Esophagus squamous epithelium (tissue), 4 donors: ENCODE data around the gene LAMB3.

Experiments used
- POLR2A ChIP-seq, 4 donors: fragments of 450-650 bp; IDR thresholded peaks; one replicate each; pipeline ENCODE4 v1.6.1; 2017; ENCODE audit warnings: antibody characterized with exemption in 4 of 4, mild to moderate bottlenecking in 4 of 4, moderate library complexity in 3 of 4
- TF ChIP-seq, protein P1 (sequence below), 6 experiments: fragments of 450-650 bp in 4 of 6; fragments of 200-600 bp in 2 of 6; sonication (generic) in 2 of 6; IDR thresholded peaks; one replicate each; pipeline ENCODE4 v1.5.1; 2016 to 2019; ENCODE audit warnings: antibody characterized with exemption in 6 of 6, mild to moderate bottlenecking in 4 of 6, moderate library complexity in 4 of 6

- TF ChIP-seq, protein P1, sequence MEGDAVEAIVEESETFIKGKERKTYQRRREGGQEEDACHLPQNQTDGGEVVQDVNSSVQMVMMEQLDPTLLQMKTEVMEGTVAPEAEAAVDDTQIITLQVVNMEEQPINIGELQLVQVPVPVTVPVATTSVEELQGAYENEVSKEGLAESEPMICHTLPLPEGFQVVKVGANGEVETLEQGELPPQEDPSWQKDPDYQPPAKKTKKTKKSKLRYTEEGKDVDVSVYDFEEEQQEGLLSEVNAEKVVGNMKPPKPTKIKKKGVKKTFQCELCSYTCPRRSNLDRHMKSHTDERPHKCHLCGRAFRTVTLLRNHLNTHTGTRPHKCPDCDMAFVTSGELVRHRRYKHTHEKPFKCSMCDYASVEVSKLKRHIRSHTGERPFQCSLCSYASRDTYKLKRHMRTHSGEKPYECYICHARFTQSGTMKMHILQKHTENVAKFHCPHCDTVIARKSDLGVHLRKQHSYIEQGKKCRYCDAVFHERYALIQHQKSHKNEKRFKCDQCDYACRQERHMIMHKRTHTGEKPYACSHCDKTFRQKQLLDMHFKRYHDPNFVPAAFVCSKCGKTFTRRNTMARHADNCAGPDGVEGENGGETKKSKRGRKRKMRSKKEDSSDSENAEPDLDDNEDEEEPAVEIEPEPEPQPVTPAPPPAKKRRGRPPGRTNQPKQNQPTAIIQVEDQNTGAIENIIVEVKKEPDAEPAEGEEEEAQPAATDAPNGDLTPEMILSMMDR (IDR thresholded peaks at IDR 0.05): no peak
- TF ChIP-seq POLR2A (IDR thresholded peaks at IDR 0.05): no peak
Observed at GRCh38 chr1:209648346-209648745, 3.9 kb downstream of the LAMB3 start.
